Measurements from ENCODE around the gene ST6GAL1.

Gene ST6GAL1

GRCh38 chr3:186971578-186971977 is 41.3 kb downstream of the ST6GAL1 start:
- TF ChIP-seq, protein P1, sequence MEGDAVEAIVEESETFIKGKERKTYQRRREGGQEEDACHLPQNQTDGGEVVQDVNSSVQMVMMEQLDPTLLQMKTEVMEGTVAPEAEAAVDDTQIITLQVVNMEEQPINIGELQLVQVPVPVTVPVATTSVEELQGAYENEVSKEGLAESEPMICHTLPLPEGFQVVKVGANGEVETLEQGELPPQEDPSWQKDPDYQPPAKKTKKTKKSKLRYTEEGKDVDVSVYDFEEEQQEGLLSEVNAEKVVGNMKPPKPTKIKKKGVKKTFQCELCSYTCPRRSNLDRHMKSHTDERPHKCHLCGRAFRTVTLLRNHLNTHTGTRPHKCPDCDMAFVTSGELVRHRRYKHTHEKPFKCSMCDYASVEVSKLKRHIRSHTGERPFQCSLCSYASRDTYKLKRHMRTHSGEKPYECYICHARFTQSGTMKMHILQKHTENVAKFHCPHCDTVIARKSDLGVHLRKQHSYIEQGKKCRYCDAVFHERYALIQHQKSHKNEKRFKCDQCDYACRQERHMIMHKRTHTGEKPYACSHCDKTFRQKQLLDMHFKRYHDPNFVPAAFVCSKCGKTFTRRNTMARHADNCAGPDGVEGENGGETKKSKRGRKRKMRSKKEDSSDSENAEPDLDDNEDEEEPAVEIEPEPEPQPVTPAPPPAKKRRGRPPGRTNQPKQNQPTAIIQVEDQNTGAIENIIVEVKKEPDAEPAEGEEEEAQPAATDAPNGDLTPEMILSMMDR (conservative IDR thresholded peaks at IDR 0.05): no peak
- H3K27ac ChIP-seq: peak overlapping the region; percentile 68

- no peak overlapping the region for H3K27ac ChIP-seq
- TF ChIP-seq, protein P1 (conservative IDR thresholded peaks at IDR 0.05): no peak
Measured at GRCh38 chr3:186973702-186974101, 43.4 kb downstream of the ST6GAL1 start.

- TF ChIP-seq, protein P1 (conservative IDR thresholded peaks at IDR 0.05): no peak
- H3K27ac ChIP-seq: no peak overlapping the region
Measured at GRCh38 chr3:186974824-186975313, 44.5 kb downstream of the ST6GAL1 start.

DNA sequence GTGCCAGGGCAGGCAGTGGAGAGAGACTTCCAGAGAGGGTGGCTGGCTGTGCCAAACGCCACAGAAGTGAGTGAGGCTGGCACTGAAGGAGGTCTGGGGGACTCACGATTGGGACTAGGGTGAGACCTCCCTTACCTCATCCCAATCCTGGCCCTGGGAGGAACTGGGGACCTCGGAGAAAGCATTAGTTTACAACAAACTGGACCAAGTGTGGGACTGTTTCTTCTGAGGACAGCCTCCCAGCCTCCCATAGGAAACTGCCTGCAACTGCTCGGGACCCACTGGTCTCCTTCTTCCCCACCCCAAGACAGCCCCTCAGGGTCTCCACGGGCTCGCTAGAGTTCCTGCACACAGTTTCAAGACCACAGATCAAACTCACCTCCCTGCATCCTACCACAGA is 45.4 kb downstream of the ST6GAL1 start:
- H3K27ac ChIP-seq: no peak overlapping the region

DNA sequence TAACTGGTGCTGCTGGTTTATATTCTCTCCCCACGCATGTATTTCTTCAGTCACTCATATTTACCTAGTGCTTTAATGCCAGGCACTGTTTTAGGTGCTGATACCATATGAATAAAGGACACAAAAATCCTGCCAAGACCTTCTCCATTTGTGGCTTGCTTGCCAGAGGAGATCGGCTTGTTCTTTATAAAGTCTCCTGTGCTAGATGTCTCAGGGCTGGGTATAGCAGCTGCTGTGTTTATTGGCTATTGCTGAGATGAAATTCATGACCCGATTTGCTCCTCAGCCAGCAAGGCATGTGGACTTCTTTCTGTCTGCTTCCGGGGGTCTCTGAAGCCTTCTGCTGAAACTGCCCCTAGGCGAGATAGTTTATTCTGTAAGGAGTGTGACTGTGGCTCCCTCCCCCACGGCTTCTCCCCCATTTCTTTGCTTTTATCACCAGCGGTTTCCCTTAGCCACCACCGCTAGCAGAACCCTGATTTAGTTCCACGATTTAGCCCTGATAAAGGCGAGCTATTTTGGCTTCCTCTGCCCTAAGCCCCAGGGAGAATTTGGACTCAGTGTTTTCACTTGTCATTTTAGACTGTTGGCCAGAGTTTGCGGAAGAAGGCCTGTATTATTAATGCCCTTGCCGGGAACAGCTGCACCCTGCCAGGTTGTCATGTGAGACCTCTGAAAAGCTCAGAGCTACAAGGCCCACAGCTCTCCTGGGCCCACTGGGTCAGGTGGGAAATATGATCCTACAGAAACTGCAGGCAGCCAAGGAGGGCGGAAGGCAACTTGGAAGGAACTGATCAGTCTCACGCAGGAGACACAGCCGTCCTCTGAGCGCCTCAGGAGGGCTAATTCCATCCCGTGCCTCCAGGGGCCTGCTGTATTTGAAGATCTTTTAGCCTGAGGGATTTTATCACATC is 46.8 kb downstream of the ST6GAL1 start:
- no peak overlapping the region for H3K27ac ChIP-seq
- TF ChIP-seq, protein P1 (conservative IDR thresholded peaks at IDR 0.05): no peak

More for the DNA sequence above, 45.4 kb downstream of the ST6GAL1 start:
- TF ChIP-seq, protein P1 (conservative IDR thresholded peaks at IDR 0.05): no peak

- H3K27ac ChIP-seq: no peak overlapping the region
- TF ChIP-seq, protein P1 (conservative IDR thresholded peaks at IDR 0.05): no peak
Measured at GRCh38 chr3:186978712-186979111, 48.4 kb downstream of the ST6GAL1 start.

GRCh38 chr3:186979852-186980251 is 49.5 kb downstream of the ST6GAL1 start:
- no peak overlapping the region for H3K27ac ChIP-seq
- TF ChIP-seq, protein P1 (conservative IDR thresholded peaks at IDR 0.05): no peak
